Skin epidermis (tissue), 12 donors: Measurements from ENCODE around the gene GIGYF1.
A peak's percentile ranks its signal among the peaks of the same experiment; 100 is the strongest.
"Not testable (repeated sequence)": the region's sequence is repeated elsewhere in the genome, so short reads cannot be mapped to it uniquely, and the experiment has no call there.

Experiments used
- H3K27ac ChIP-seq, 21 experiments: fragments of 200-600 bp; sonication (generic) in 11 of 21; one replicate each; pipeline ENCODE4 v1.5.0; 2020; ENCODE audit warnings: mild to moderate bottlenecking in 3 of 21, inconsistent platforms in 2 of 21, moderate library complexity in 2 of 21
- H3K4me3 ChIP-seq, 7 experiments: fragments of 200-600 bp; sonication (generic) in 2 of 7; one replicate each; pipeline ENCODE4 v1.5.0; 2020; ENCODE audit warnings: inconsistent platforms in 2 of 7, mild to moderate bottlenecking in 2 of 7, moderate library complexity in 1 of 7

The GIGYF1 gene

GRCh38 chr7:100714725-100715124 lies 20.7 kb upstream of the GIGYF1 start:
- H3K27ac ChIP-seq = no peak overlapping the region
- no peak overlapping the region for H3K4me3 ChIP-seq

- Histone ChIP-seq H3K4me3 (no peak overlapping the region), H3K27ac (no peak overlapping the region)
These were observed 17.3 kb upstream of the GIGYF1 start for GRCh38 chr7:100711369-100711768.

- Histone ChIP-seq H3K27ac (no peak overlapping the region), H3K4me3 (no peak overlapping the region)
These were observed 16.4 kb upstream of the GIGYF1 start for GRCh38 chr7:100710452-100710851.

- H3K27ac ChIP-seq = no peak overlapping the region
- H3K4me3 ChIP-seq = no peak overlapping the region
These were observed 14.3 kb upstream of the GIGYF1 start for GRCh38 chr7:100708395-100708794.

GRCh38 chr7:100706672-100707311 lies 12.7 kb upstream of the GIGYF1 start:
- peak overlapping the region; percentile 24 to 98 (median 89) for H3K27ac ChIP-seq

GRCh38 chr7:100705753-100706671 lies 12.0 kb upstream of the GIGYF1 start, which contains the start of gene POP7:
Gene POP7 (plus strand): TSS chr7:100706121. CDS start chr7:100706831, 710 bp downstream.
- peak within 1 kb of the TSS; percentile 24 to 98 (median 90) for H3K27ac ChIP-seq

More at GRCh38 chr7:100706672-100707311, 12.7 kb upstream of the GIGYF1 start:
- H3K4me3 ChIP-seq = peak overlapping the region; percentile 60 to 92 (median 76)

GRCh38 chr7:100705320-100705752 lies 11.3 kb upstream of the GIGYF1 start:
- Histone ChIP-seq H3K27ac (peak overlapping the region; percentile 24 to 98 (median 90)), H3K4me3 (peak overlapping the region; percentile 60 to 92 (median 76))

More at GRCh38 chr7:100705753-100706671, 12.0 kb upstream of the GIGYF1 start, which contains the start of gene POP7:
- peak within 1 kb of the TSS; percentile 60 to 92 (median 76) for H3K4me3 ChIP-seq

GRCh38 chr7:100701089-100701488 lies 7.0 kb upstream of the GIGYF1 start:
- not testable (repeated sequence) for H3K27ac ChIP-seq, H3K4me3 ChIP-seq

- Histone ChIP-seq H3K27ac (no peak overlapping the region), H3K4me3 (no peak overlapping the region)
These were observed 5.0 kb upstream of the GIGYF1 start for GRCh38 chr7:100699018-100699417.

- no peak overlapping the region for H3K27ac ChIP-seq
- H3K4me3 ChIP-seq = no peak overlapping the region
These were observed 2.1 kb upstream of the GIGYF1 start for GRCh38 chr7:100696123-100696521.

- peak overlapping the region; percentile 71 to 98 (median 88) for H3K27ac ChIP-seq
- H3K4me3 ChIP-seq = peak overlapping the region; percentile 66 to 94 (median 89)
These were observed 545 bp downstream of the GIGYF1 start for GRCh38 chr7:100693312-100694097.

- H3K27ac ChIP-seq = peak overlapping the region in 4 of 21 experiments; percentile 25 to 98 (median 96)
- H3K4me3 ChIP-seq = peak overlapping the region in 6 of 7 experiments; percentile 0 to 94 (median 88)
These were observed 1.5 kb downstream of the GIGYF1 start for GRCh38 chr7:100692578-100692961.

- Histone ChIP-seq H3K27ac (peak overlapping the region in 3 of 21 experiments; percentile 41 to 96 (median 95)), H3K4me3 (peak overlapping the region in 3 of 7 experiments; percentile 0 to 88 (median 15))
These were observed 2.1 kb downstream of the GIGYF1 start for GRCh38 chr7:100691676-100692577.

- peak overlapping the region in 1 of 21 experiments; percentile 38 for H3K27ac ChIP-seq
These were observed 4.6 kb downstream of the GIGYF1 start for GRCh38 chr7:100689230-100690135.

GRCh38 chr7:100688326-100688860 lies 5.7 kb downstream of the GIGYF1 start:
- no peak overlapping the region for H3K4me3 ChIP-seq
- peak overlapping the region in 6 of 21 experiments; percentile 0 to 39 (median 29) for H3K27ac ChIP-seq

More at GRCh38 chr7:100689230-100690135, 4.6 kb downstream of the GIGYF1 start:
- no peak overlapping the region for H3K4me3 ChIP-seq

GRCh38 chr7:100687751-100688300 lies 6.2 kb downstream of the GIGYF1 start:
- Histone ChIP-seq H3K27ac (peak overlapping the region in 6 of 21 experiments; percentile 0 to 39 (median 29)), H3K4me3 (no peak overlapping the region)

GRCh38 chr7:100687261-100687660 lies 6.8 kb downstream of the GIGYF1 start:
- H3K4me3 ChIP-seq = no peak overlapping the region
- peak overlapping the region in 3 of 21 experiments; percentile 4 to 35 (median 23) for H3K27ac ChIP-seq
